H1 (cell line): ENCODE data around the gene INO80. TPM values are rescaled to one million over a fixed set of nuclear protein-coding genes. Genes with fewer than 3 reads are reported as not detected.

Source experiments
- EZH2 ChIP-seq: fragments of 200-600 bp; sonication (generic); IDR thresholded peaks from 2 replicates; pipeline ENCODE4 v1.7.1; 2012; ENCODE audit warnings: low read depth, mild to moderate bottlenecking, moderate library complexity, low read length, inconsistent platforms; ENCODE audit not compliant: severe bottlenecking
- GABPA ChIP-seq: IDR thresholded peaks from 2 replicates; pipeline ENCODE4 v1.6.1; 2011; ENCODE audit warnings: mild to moderate bottlenecking, low read length, moderate library complexity, borderline replicate concordance; ENCODE audit not compliant: insufficient read depth
- JUND ChIP-seq: IDR thresholded peaks from 2 replicates; pipeline ENCODE4 v1.6.1; 2011; ENCODE audit warnings: mild to moderate bottlenecking, improper control_type of control experiment, low read length
- RBBP5 ChIP-seq: IDR thresholded peaks from 2 replicates; pipeline ENCODE4 v1.7.1; 2012; ENCODE audit warnings: low read depth, mild to moderate bottlenecking, inconsistent platforms, low read length, moderate library complexity, borderline replicate concordance
- TAF1 ChIP-seq: IDR thresholded peaks from 2 replicates; pipeline ENCODE4 v1.6.1; 2011; ENCODE audit warnings: mild to moderate bottlenecking, low read depth, low read length
- TAF7 ChIP-seq: optimal IDR thresholded peaks from 2 replicates; pipeline ENCODE3; 2011; ENCODE audit warnings: low read depth, mild to moderate bottlenecking, inconsistent platforms, low read length, moderate library complexity, borderline replicate concordance
- TEAD4 ChIP-seq: IDR thresholded peaks from 2 replicates; pipeline ENCODE4 v1.6.1; 2012; ENCODE audit warnings: low read depth, low read length, inconsistent platforms, mixed read lengths
- polyA plus RNA-seq, 7 experiments: library from polyadenylated mRNA; depleted of rRNA in 3 of 7; stranded (reverse) in 5 of 7; unstranded in 2 of 7; fragments of >200 nt in 5 of 7; fragments of 200-250 nt in 2 of 7; gene quantifications; 1 replicate in 5 of 7; 2 replicates in 1 of 7; 4 replicates in 1 of 7; pipeline versions ENCODE4 v1.2.1 to v1.2.3, GENCODE V29; 2011 to 2013; ENCODE audit warnings: missing spikeins in 2 of 7, mixed read lengths in 2 of 7
- total RNA-seq: library from RNA; stranded (reverse); fragmentation: NEBNext Ultra II Directional; extraction: Animal tissue kit (Norgen Biotek cat#: 25700); gene quantifications from 2 replicates; pipeline ENCODE4 v1.2.1, GENCODE V29; 2021

INO80 gene
- total and polyA plus RNA-seq, 2 of the 8 experiments (the other 6 are each of a cell fraction or from before 2014, with no cell fraction given) = 4.3 to 24.5 TPM

GRCh38 chr15:40942337-40942854 lies 173.7 kb downstream of the INO80 start (continued):
- no peak for TF ChIP-seq RBBP5
- TF ChIP-seq EZH2 = no peak
- TF ChIP-seq JUND = no peak
- TF ChIP-seq TEAD4 = no peak
- no peak for TF ChIP-seq GABPA
- no peak for TF ChIP-seq TAF1
- TF ChIP-seq TAF7 = no peak
